GM12874 (cell line): ENCODE measurements around the gene ACOT11.

Experiments used
- TF ChIP-seq, protein P1 (sequence below): IDR thresholded peaks from 2 replicates; pipeline ENCODE4 v1.5.1; 2011; ENCODE audit warnings: low read depth, mild to moderate bottlenecking, control low read depth, low read length, moderate library complexity; ENCODE audit not compliant: insufficient read depth

The ACOT11 gene

DNA sequence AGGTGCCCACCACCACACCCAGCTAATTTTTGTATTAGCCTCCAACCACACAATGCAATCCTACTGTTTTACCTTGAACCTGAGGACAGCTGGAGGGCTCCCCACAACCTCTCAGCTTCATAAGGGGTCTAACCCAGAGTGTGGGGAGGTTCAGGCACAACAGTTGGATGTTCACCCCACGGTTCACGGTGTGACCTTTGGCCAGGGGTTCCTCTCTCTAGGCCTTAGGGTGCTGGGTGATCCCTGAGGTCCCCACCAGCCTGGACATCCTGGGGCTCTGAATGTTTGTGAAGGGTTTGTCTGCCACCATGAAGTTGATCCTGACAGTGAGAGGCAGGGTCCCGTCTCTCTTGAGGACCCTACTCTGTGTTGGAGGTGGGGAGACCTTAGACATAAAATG, 3.9 kb downstream of the ACOT11 start:
- TF ChIP-seq, protein P1, sequence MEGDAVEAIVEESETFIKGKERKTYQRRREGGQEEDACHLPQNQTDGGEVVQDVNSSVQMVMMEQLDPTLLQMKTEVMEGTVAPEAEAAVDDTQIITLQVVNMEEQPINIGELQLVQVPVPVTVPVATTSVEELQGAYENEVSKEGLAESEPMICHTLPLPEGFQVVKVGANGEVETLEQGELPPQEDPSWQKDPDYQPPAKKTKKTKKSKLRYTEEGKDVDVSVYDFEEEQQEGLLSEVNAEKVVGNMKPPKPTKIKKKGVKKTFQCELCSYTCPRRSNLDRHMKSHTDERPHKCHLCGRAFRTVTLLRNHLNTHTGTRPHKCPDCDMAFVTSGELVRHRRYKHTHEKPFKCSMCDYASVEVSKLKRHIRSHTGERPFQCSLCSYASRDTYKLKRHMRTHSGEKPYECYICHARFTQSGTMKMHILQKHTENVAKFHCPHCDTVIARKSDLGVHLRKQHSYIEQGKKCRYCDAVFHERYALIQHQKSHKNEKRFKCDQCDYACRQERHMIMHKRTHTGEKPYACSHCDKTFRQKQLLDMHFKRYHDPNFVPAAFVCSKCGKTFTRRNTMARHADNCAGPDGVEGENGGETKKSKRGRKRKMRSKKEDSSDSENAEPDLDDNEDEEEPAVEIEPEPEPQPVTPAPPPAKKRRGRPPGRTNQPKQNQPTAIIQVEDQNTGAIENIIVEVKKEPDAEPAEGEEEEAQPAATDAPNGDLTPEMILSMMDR: no peak

DNA sequence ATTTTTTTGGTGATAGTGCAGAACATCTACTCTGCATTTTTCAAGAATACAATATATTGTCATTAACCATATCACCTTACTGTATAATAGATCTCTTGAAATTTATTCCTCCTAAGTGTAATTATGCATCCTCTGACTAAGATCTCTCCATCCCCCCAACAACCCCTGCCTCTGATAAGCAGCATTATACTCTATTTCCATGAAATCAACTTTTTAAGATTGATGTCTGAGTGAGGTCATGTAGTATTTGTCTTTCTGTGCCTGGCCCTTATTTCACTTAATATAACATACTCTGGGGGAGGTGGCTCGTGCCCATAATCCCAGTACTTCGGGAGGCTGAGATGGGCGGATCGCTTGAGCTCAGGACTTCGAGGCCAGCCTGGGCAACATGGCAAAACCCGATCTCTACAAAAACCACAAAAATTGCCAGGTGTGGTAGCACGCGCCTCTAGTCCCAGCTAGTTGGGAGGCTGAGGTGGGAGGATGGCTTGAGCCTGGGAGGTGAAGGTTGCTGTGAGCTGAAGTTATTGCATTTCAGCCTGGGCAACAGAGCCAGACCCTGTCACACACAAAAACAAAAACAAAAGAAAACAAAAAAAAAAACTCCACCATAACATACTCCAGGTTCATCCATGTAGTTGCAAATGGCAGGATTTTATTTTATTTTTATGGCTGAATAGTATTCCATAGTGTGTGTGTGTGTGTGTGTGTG, 5.7 kb downstream of the ACOT11 start:
- TF ChIP-seq, protein P1: no peak

DNA sequence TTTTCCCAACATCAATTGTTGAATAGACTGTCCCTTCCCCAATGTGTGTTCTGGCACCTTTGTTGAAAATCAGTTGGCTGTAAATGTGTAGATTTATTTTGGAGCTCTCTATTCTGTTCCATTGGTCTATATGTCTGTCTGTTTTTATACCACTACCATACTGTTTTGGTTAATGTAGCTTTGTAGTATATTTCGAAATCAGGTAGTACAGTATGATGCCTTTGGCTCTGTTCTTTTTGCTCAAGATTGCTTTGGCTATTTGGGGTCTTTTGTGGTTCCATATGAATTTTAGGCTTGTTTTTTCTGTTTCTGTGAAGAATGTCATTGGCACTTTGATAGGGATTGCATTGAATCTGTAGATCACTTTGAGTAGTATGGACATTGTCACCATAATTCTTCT, 8.1 kb downstream of the ACOT11 start:
- TF ChIP-seq, protein P1: no peak

DNA sequence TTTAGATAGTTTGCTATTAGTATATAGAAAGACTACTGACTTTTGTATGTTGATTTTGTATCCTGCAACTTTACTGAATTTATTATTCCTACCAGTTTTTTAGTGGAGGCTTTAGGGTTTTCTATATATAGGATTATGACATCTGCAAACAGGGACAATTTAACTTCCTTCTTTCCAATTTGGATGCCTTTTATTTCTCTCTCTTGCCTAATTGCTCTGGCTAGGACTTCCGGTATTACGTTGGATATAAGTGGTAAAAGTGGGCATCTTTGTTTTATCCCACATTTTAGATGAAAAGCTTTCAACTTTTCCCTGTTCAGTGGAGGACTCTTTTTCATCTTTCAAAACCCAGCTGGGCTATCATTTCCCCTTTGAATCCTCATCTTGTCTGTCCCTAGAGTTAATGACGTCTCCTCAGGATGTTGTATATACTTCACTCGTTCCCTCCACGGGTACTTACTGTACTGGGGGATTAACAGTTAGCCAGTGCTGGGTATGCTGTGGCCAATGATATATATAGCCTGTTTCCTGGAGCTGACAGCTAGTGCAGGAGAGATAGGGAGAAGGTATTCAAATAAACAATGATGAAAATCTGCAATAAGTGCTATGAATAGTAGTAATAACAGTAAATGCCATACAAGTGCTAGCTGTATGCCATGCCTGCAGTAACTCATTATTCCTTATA, 9.8 kb downstream of the ACOT11 start:
- TF ChIP-seq, protein P1: no peak

DNA sequence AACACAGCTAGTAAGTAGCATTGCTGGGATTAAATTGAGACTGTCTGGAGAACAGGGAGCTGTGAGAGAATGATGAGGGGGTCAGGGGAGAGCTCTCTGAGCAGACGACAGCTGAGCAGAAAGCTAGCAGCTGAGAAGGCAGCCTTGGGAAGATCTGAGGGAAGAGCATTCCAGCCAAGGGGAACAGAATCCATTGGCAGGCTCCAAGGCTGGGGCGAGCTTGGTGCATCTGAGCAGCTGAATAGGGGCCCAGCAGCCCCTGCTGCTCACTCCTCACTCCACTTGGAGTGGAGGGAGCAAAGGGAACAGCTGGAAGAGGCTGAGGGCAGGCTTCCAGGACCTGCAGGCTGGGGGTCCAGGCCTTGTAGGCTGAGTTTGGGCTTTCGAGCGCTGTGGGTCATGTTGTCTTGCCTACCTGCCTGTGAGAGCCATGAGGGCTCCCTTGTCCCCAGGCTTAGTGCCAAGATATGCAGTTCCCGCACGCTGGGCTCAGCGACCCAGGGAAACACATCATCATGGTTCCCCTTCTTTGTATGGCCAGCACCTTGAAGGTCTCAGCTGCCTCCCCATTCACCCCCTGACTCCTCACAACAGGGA, 10.5 kb downstream of the ACOT11 start:
- TF ChIP-seq, protein P1: no peak

DNA sequence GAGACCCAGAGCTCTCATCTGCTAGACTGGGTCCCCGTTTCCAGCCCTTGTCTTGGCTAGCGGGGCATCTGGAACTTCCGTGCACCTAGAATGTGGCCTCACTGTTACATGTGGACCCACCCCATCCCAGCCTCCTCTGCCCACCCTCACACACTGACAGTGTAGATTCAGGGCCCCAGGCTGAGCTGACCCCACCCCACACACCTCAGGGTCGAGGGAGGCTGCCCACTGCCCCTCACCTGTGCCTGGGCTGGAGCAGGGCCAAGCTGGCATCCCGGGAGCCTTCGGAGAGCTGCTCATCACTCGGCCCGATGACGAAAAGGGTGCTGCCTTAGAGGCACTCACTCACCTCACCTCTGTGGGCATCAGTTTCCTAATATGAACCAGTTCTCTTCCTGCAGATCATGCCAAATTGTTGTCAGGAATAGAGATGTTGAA, 11.1 kb downstream of the ACOT11 start:
- TF ChIP-seq, protein P1: no peak

DNA sequence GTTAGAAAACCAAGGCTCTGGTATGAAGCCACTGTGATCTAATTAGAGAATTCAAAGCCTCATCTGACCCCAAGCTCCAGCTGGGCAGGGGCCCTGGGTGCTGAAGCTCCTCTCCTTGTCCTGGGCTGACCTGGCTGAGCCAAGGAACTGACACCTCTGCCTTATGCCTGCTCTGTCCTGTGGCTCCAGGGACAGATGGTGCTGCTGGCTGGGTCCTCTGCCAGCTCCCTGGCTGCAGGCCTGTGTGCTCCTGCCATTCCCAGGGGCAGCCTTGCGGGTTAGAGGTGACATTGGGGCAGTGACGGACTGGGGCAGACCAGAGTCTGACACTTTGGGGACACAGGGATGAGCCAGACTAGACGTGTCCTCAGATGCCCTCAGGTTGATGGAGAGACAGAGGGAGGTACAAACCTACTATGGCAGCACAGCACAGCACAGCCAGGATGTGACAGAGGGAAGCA, 11.8 kb downstream of the ACOT11 start:
- TF ChIP-seq, protein P1: no peak
